Measurements from ENCODE around the gene EFL1. TPM values are rescaled to one million over a fixed set of nuclear protein-coding genes. Genes with fewer than 3 reads are reported as not detected.
"Not testable (repeated sequence)": the region's sequence is repeated elsewhere in the genome, so short reads cannot be mapped to it uniquely, and the experiment has no call there.

Gene EFL1
- polyA plus RNA-seq, 3 donors from 2014 or later: 9.4 to 22.5 (median 15.3) TPM

DNA sequence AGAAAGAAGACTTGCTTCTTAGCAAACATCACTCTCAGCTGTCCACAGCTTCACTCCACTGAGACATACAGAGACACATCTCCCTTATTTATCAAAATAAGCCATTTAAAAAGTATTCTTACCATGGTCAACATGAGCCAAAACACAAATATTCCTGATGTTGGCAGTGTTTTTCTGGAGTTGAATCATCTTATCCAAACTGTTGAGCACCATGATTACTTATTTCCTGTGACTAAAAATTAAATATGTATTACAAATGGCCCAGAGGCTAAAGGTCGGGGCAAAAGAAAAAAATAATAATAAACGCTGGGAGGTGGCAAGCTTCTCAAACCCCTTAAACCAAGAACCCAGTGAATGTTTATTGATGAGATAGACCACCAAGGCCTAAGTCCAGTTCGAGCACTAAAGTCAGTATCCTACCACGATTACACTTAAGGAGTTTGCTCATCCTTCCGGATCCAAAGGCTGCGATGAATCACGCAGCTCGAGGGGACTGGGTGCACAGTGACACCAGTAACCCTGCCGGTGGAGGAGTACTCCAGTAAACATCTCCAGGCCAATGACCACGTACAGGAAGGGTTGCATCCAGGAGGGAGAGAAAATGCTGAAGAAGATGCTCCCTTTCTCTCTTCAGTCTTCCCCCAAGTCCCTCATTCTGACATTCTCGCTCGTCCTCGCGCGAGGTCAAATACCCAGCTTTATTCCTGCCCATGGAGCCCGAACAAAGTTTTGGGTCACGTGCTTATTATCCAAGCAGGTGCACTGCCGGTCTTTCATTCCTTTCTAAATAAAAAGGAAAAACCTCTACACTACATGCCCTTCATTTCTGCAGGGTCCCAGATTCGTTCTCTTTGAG, 740 bp downstream of the EFL1 start:
- peak in 1 of 3 donors; percentile 9 for DNase-seq
- Mint-ChIP-seq H3K36me3 (peaks cover 8 to 16% (median 9%) of the 10 kb centered on the region in 3 donors), H3K4me1 (peaks cover 24 to 32% of the 10 kb centered on the region in 2 donors), H3K27ac (peak overlapping the region; percentile 85 to 98 (median 91)), H3K4me3 (peak overlapping the region; percentile 91 to 97 (median 95))
- not testable (repeated sequence) for H3K27me3 Mint-ChIP-seq (ENCODE audit: low read depth in 3 of 3); H3K9me3 Mint-ChIP-seq

- H3K27me3 Mint-ChIP-seq (ENCODE audit: low read depth in 3 of 3); DNase-seq; H3K4me3 Mint-ChIP-seq; H3K4me1 Mint-ChIP-seq; H3K27ac Mint-ChIP-seq; H3K9me3 Mint-ChIP-seq: not testable (repeated sequence)
- peaks cover 21 to 27% (median 26%) of the 10 kb centered on the region in 3 donors for H3K36me3 Mint-ChIP-seq
These were observed 14.3 kb downstream of the EFL1 start for GRCh38 chr15:82248261-82248660.

DNA sequence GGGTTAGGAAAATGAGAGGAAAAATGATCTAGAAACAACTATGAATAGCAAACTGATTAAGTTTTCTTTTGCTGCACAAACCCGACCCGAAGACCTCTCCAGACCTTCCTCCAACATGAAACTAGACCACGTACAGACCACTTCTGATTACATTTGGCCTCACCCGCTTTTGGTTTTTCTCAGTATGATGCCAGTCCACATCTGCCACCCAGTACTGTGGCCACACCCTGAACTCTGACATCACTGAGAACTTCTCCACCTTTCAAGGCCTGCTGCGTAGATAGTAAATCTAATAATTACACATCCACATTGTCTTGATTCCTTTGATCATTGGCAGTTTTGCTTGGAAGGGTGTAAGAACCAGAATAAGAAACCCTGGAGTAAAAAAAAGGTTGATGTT, 16.6 kb downstream of the EFL1 start:
- peak overlapping the region in 2 of 6 donors; percentile 24 to 74 for H3K27ac Mint-ChIP-seq
- not testable (repeated sequence) for H3K9me3 Mint-ChIP-seq; DNase-seq; H3K27me3 Mint-ChIP-seq (ENCODE audit: low read depth in 3 of 3); H3K4me3 Mint-ChIP-seq
- H3K4me1 Mint-ChIP-seq: peaks cover 7 to 14% of the 10 kb centered on the region in 2 donors
- peaks cover 24 to 25% (median 24%) of the 10 kb centered on the region in 3 donors for H3K36me3 Mint-ChIP-seq

- not testable (repeated sequence) for H3K9me3 Mint-ChIP-seq; H3K27me3 Mint-ChIP-seq (ENCODE audit: low read depth in 3 of 3); H3K4me3 Mint-ChIP-seq; H3K27ac Mint-ChIP-seq; DNase-seq
- peaks cover 8 to 14% of the 10 kb centered on the region in 2 donors for H3K4me1 Mint-ChIP-seq
- H3K36me3 Mint-ChIP-seq: peaks cover 35 to 37% (median 37%) of the 10 kb centered on the region in 3 donors
These were observed 18.9 kb downstream of the EFL1 start for GRCh38 chr15:82243644-82244043.

- H3K4me1 Mint-ChIP-seq: peaks cover 11 to 27% of the 10 kb centered on the region in 2 donors
- H3K9me3 Mint-ChIP-seq; H3K4me3 Mint-ChIP-seq; H3K27ac Mint-ChIP-seq; DNase-seq; H3K27me3 Mint-ChIP-seq (ENCODE audit: low read depth in 3 of 3): not testable (repeated sequence)
- H3K36me3 Mint-ChIP-seq: peaks cover 30 to 32% (median 32%) of the 10 kb centered on the region in 3 donors
These were observed 20.6 kb downstream of the EFL1 start for GRCh38 chr15:82241836-82242499.

DNA sequence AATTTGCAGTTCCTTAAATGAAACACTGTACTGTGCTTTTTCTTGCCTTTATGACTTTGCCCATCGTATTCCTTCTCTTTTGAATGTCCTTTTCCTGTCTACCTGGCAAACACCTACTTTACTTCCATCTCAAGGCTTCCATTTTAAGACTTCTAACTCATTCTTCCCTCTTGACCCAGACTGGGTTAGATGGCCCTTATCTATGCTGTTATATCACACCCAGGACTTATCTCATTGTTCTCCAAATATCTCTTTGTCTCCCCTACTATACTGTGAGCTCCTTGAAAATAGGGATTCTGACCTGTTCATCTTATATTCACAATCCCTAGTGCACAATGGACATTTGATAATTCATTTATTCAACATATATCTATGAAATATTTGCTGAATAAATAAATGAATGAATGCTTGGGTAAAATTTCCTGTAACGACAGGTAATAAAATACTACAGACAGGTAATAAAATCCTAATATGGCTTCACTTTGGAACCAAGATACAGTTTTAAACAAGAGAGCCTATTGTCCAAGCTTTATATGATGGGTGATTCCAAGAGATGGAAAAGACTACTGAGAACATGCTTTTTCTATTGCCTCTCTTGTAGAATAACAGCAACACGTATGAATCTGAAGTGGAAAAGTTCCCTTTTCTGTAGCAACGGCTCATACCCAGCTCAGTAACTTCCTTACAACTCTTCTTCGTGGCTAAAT, 22.7 kb downstream of the EFL1 start:
- Mint-ChIP-seq H3K4me1 (peaks cover 5 to 20% of the 10 kb centered on the region in 2 donors), H3K36me3 (peaks cover 22 to 24% (median 23%) of the 10 kb centered on the region in 3 donors), H3K27me3 (ENCODE audit: low read depth in 3 of 3) (no peaks in the 10 kb centered on the region), H3K27ac (peak overlapping the region in 1 of 6 donors; percentile 57), H3K9me3 (peaks cover 0 to 1% (median 0%) of the 10 kb centered on the region in 6 donors), H3K4me3 (no peak overlapping the region)
- no peak for DNase-seq

- H3K9me3 Mint-ChIP-seq; DNase-seq; H3K27me3 Mint-ChIP-seq (ENCODE audit: low read depth in 3 of 3); H3K4me3 Mint-ChIP-seq: not testable (repeated sequence)
- H3K27ac Mint-ChIP-seq: peak overlapping the region in 1 of 6 donors; percentile 49
- peaks cover 18 to 27% (median 23%) of the 10 kb centered on the region in 3 donors for H3K36me3 Mint-ChIP-seq
- H3K4me1 Mint-ChIP-seq: peaks cover 5 to 20% of the 10 kb centered on the region in 2 donors
These were observed 24.5 kb downstream of the EFL1 start for GRCh38 chr15:82237944-82238534.

DNA sequence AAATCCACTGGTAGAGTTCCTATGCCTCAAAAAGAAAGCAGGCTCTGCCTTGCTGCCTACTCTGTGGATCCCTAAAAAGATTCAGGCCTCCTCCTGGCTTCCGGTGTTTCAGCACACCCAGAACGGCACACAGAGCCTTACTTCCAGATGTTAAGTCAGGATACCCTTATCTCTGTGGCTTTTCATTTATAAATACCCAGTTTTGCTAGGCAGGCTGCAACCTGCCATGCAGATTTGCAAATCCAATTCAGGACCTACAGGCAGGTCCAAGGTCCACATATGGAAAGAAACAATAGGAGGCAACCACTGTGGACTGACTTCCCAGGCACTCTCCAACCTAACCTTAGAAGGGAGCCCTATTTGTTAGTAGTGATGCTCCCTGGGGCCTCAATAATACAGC, 30.7 kb downstream of the EFL1 start:
- Mint-ChIP-seq H3K27me3 (ENCODE audit: low read depth in 3 of 3) (peaks cover 0 to 1% (median 0%) of the 10 kb centered on the region in 3 donors), H3K27ac (no peak overlapping the region), H3K4me3 (no peak overlapping the region), H3K9me3 (no peaks in the 10 kb centered on the region), H3K4me1 (peaks cover 0 to 16% of the 10 kb centered on the region in 2 donors), H3K36me3 (peaks cover 18 to 39% (median 21%) of the 10 kb centered on the region in 3 donors)
- no peak for DNase-seq

GRCh38 chr15:82231233-82231632, 31.3 kb downstream of the EFL1 start:
- H3K4me1 Mint-ChIP-seq: peaks cover 0 to 16% of the 10 kb centered on the region in 2 donors
- peak overlapping the region in 1 of 6 donors; percentile 62 for H3K27ac Mint-ChIP-seq
- no peak for DNase-seq
- H3K4me3 Mint-ChIP-seq: no peak overlapping the region
- H3K9me3 Mint-ChIP-seq: no peaks in the 10 kb centered on the region
- peaks cover 24 to 45% (median 27%) of the 10 kb centered on the region in 3 donors for H3K36me3 Mint-ChIP-seq
- peaks cover 0 to 1% (median 0%) of the 10 kb centered on the region in 3 donors for H3K27me3 Mint-ChIP-seq (ENCODE audit: low read depth in 3 of 3)

GRCh38 chr15:82228750-82229149, 33.8 kb downstream of the EFL1 start:
- no peak overlapping the region for H3K4me3 Mint-ChIP-seq
- H3K9me3 Mint-ChIP-seq: no peaks in the 10 kb centered on the region
- DNase-seq: no peak
- peaks cover 18 to 51% (median 32%) of the 10 kb centered on the region in 3 donors for H3K36me3 Mint-ChIP-seq
- peaks cover 0 to 16% of the 10 kb centered on the region in 2 donors for H3K4me1 Mint-ChIP-seq
- peaks cover 0 to 1% (median 0%) of the 10 kb centered on the region in 3 donors for H3K27me3 Mint-ChIP-seq (ENCODE audit: low read depth in 3 of 3)
- no peak overlapping the region for H3K27ac Mint-ChIP-seq

GRCh38 chr15:82221535-82221934, 41.0 kb downstream of the EFL1 start:
- H3K27me3 Mint-ChIP-seq (ENCODE audit: low read depth in 3 of 3); H3K9me3 Mint-ChIP-seq; H3K27ac Mint-ChIP-seq; H3K4me1 Mint-ChIP-seq; H3K4me3 Mint-ChIP-seq: not testable (repeated sequence)
- H3K36me3 Mint-ChIP-seq: peaks cover 13 to 25% (median 19%) of the 10 kb centered on the region in 3 donors
- peak in 2 of 3 donors; percentile 5 to 6 for DNase-seq

GRCh38 chr15:82216092-82216491, 46.4 kb downstream of the EFL1 start:
- not testable (repeated sequence) for H3K4me1 Mint-ChIP-seq; H3K9me3 Mint-ChIP-seq; DNase-seq; H3K4me3 Mint-ChIP-seq; H3K27ac Mint-ChIP-seq; H3K27me3 Mint-ChIP-seq (ENCODE audit: low read depth in 3 of 3)
- H3K36me3 Mint-ChIP-seq: peaks cover 14 to 45% (median 15%) of the 10 kb centered on the region in 3 donors

GRCh38 chr15:82212201-82212600, 50.3 kb downstream of the EFL1 start:
- H3K9me3 Mint-ChIP-seq; DNase-seq; H3K4me1 Mint-ChIP-seq; H3K4me3 Mint-ChIP-seq; H3K27ac Mint-ChIP-seq; H3K27me3 Mint-ChIP-seq (ENCODE audit: low read depth in 3 of 3): not testable (repeated sequence)
- H3K36me3 Mint-ChIP-seq: peaks cover 8 to 45% (median 9%) of the 10 kb centered on the region in 3 donors
